Measurements from ENCODE around the gene SPNS2. TPM values are rescaled to one million over a fixed set of nuclear protein-coding genes. Genes with fewer than 3 reads are reported as not detected.

Gene SPNS2
- total RNA-seq, 4 donors from 2014 or later = 5.4 to 49.8 (median 23.4) TPM

- Histone ChIP-seq H3K27me3 (peaks cover 0 to 26% of the 10 kb centered on the region in 2 donors), H3K27ac (no peak overlapping the region), H3K36me3 (no peaks in the 10 kb centered on the region), H3K4me1 (peaks cover 0 to 17% (median 2%) of the 10 kb centered on the region in 4 donors), H3K9me3 (no peaks in the 10 kb centered on the region), H3K4me3 (no peak overlapping the region)
- no peak for TF ChIP-seq POLR2A (IDR thresholded peaks at IDR 0.05)
- TF ChIP-seq, protein P1, sequence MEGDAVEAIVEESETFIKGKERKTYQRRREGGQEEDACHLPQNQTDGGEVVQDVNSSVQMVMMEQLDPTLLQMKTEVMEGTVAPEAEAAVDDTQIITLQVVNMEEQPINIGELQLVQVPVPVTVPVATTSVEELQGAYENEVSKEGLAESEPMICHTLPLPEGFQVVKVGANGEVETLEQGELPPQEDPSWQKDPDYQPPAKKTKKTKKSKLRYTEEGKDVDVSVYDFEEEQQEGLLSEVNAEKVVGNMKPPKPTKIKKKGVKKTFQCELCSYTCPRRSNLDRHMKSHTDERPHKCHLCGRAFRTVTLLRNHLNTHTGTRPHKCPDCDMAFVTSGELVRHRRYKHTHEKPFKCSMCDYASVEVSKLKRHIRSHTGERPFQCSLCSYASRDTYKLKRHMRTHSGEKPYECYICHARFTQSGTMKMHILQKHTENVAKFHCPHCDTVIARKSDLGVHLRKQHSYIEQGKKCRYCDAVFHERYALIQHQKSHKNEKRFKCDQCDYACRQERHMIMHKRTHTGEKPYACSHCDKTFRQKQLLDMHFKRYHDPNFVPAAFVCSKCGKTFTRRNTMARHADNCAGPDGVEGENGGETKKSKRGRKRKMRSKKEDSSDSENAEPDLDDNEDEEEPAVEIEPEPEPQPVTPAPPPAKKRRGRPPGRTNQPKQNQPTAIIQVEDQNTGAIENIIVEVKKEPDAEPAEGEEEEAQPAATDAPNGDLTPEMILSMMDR (IDR thresholded peaks at IDR 0.05) = no peak
- TF ChIP-seq EP300 (IDR thresholded peaks at IDR 0.05) = no peak
- WGBS, 2 donors = 54 to 60% methylated on average over 12 to 13 of the region's 13 CpGs
- no peak for DNase-seq (ENCODE audit: low spot score in 2 of 2)
Observed at GRCh38 chr17:4506175-4506813, 7.6 kb downstream of the SPNS2 start.

DNA sequence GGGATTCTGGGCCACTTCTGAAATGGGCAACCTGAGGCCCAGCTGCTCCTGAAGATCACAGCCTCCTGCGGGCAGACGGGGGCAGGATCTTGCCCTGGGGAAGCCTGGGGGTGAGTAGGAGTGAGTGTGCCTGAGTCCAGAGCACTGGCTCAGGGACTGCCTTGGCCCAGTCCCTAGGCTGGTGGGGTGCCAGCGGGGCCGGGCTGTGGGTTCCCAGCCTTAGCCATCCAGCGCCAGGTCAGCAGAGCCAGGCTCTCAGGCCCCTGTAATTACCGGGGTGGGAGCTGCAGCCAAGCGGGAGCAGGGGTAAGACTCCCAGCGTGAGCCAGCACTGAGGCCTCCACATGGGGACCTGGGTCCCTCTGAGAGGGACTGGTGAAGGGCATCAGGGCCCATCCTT, 8.2 kb downstream of the SPNS2 start:
- TF ChIP-seq POLR2A (IDR thresholded peaks at IDR 0.05) = no peak
- TF ChIP-seq EP300 (IDR thresholded peaks at IDR 0.05) = no peak
- TF ChIP-seq, protein P1 (IDR thresholded peaks at IDR 0.05) = no peak
- 64 to 78% methylated on average over 8 of the region's 8 CpGs for WGBS, 2 donors
- Histone ChIP-seq H3K27me3 (peaks cover 0 to 21% of the 10 kb centered on the region in 2 donors), H3K4me3 (no peak overlapping the region), H3K4me1 (peaks cover 0 to 17% (median 2%) of the 10 kb centered on the region in 4 donors), H3K36me3 (no peaks in the 10 kb centered on the region), H3K9me3 (no peaks in the 10 kb centered on the region), H3K27ac (no peak overlapping the region)
- no peak for DNase-seq (ENCODE audit: low spot score in 2 of 2)

DNA sequence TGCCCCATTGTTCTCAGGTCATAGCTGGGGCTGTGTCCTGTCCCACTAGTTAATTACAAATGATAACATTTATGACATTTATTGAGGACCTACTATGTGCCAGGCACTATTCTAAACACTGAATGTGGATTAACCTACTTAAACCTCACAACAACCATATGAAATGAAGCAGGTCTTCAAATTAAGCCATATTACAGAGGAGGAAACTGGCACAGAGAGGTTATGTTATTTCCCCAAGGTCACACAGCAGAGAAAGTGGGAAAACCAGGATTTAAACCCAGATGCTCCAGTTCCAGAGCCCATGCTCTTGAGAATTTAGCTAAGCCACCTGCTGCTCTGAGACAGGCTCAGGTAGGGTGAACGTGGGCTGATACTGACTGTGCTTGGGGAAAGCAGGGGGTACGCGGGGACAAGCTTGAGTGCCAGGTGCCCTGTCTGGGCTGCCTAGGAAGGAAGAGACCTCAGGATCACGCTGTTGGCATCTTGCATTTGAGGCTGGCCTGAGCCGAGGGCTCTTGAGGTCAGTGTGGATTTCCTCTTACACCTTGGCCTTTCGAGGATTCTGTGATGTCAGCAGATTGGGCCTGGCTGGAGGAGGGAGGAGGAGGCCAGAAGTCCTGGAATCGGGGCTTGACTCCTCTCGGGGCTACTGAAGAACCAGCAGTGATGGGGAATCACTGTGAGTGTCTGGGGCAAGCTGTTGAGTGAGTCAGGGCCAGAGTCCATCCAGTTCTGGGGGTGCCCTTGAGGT, 8.9 kb downstream of the SPNS2 start:
- TF ChIP-seq POLR2A (IDR thresholded peaks at IDR 0.05) (no peak), EP300 (IDR thresholded peaks at IDR 0.05) (no peak)
- TF ChIP-seq, protein P1 (IDR thresholded peaks at IDR 0.05) = no peak

DNA sequence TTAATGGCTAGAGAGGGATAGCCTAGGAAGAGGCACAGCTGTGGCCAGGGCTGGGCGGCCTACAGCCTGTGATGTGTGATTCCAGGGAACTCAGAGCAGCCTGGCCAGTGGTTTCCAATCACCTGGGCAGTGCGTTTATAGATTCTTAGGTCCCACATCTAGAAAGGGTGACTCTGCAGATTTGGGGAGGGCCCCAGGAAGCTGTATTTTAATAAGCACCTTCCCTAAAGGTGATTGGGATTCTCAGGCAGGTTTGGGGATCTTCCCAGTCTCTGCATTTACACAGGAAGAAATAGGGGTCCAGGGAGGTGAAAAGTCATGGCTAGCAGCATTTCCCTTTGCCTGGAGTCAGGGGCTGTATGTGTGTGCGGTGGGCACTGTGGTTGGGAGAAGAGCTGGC, 9.5 kb downstream of the SPNS2 start:
- WGBS, 2 donors = 81 to 88% methylated on average over 2 to 3 of the region's 3 CpGs
- H3K36me3 ChIP-seq = no peaks in the 10 kb centered on the region
- no peak for TF ChIP-seq EP300 (IDR thresholded peaks at IDR 0.05)
- TF ChIP-seq, protein P1 (IDR thresholded peaks at IDR 0.05) = no peak
- TF ChIP-seq POLR2A (IDR thresholded peaks at IDR 0.05) = no peak
- H3K27me3 ChIP-seq = peaks cover 0 to 11% of the 10 kb centered on the region in 2 donors
- no peak for DNase-seq (ENCODE audit: low spot score in 2 of 2)
- peaks cover 0 to 17% (median 2%) of the 10 kb centered on the region in 4 donors for H3K4me1 ChIP-seq
- H3K27ac ChIP-seq = peak overlapping the region in 1 of 4 donors; percentile 2
- H3K4me3 ChIP-seq = no peak overlapping the region
- H3K9me3 ChIP-seq = no peaks in the 10 kb centered on the region

More for the DNA sequence above, 8.9 kb downstream of the SPNS2 start:
- 66 to 75% methylated on average over 8 of the region's 8 CpGs for WGBS, 2 donors
- H3K9me3 ChIP-seq = no peaks in the 10 kb centered on the region
- peak overlapping the region in 1 of 4 donors; percentile 2 for H3K27ac ChIP-seq
- no peaks in the 10 kb centered on the region for H3K36me3 ChIP-seq
- no peak for DNase-seq (ENCODE audit: low spot score in 2 of 2)
- peaks cover 0 to 17% (median 2%) of the 10 kb centered on the region in 4 donors for H3K4me1 ChIP-seq
- peaks cover 0 to 18% of the 10 kb centered on the region in 2 donors for H3K27me3 ChIP-seq
- H3K4me3 ChIP-seq = no peak overlapping the region

DNA sequence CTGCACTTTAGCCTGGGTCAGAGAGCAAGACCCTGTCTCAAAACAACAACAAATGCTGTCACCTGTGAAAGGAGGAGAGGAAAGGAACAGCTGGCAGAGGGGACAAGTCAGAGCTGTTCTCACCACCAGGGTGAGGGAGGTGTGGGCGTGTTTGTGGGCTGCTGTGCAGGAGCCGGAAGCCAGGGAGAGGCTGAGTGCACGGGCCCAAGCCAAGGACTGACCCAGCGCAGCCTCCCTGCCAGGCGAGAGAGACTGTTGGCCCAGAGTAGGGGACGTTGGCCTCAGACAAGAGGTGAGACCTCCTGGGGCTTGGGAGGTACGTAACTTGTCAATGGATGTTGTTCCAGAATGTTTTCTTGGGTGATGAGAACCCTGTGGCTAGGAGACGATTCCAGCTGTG, 10.7 kb downstream of the SPNS2 start:
- TF ChIP-seq EP300 (IDR thresholded peaks at IDR 0.05) = no peak
- TF ChIP-seq POLR2A (IDR thresholded peaks at IDR 0.05) = no peak
- TF ChIP-seq, protein P1 (IDR thresholded peaks at IDR 0.05) = no peak
- Histone ChIP-seq H3K4me3 (no peak overlapping the region), H3K27ac (peak overlapping the region in 2 of 4 donors; percentile 50 to 61), H3K36me3 (no peaks in the 10 kb centered on the region), H3K9me3 (no peaks in the 10 kb centered on the region), H3K4me1 (peaks cover 0 to 17% (median 2%) of the 10 kb centered on the region in 4 donors), H3K27me3 (no peaks in the 10 kb centered on the region)
- WGBS, 2 donors = 50 to 60% methylated on average over 8 of the region's 8 CpGs
- DNase-seq (ENCODE audit: low spot score in 2 of 2) = no peak

All from tibial nerve (tissue), 4 donors.